Progenitor cell of endocrine pancreas (in vitro differentiated cells): ENCODE data around the gene OR8K1. TPM values are rescaled to one million over a fixed set of nuclear protein-coding genes. Genes with fewer than 3 reads are reported as not detected.
A peak's percentile ranks its signal among the peaks of the same experiment; 100 is the strongest.

ENCODE experiments used
- DNase-seq: peaks from one replicate; pipeline ENCODE4 v3.0.0; 2021; ENCODE audit warnings: low spot score; ENCODE audit not compliant: unreplicated experiment
- H3K27ac Mint-ChIP-seq: 2 replicates; pipeline ENCODE4 v1.8.0; 2021; ENCODE audit warnings: mild to moderate bottlenecking, moderate library complexity, mixed read lengths
- H3K27me3 Mint-ChIP-seq: 2 replicates; pipeline ENCODE4 v1.8.0; 2021; ENCODE audit warnings: mixed read lengths
- H3K36me3 Mint-ChIP-seq: 2 replicates; pipeline ENCODE4 v1.8.0; 2022; ENCODE audit warnings: mixed read lengths; ENCODE audit not compliant: insufficient read depth
- H3K4me1 Mint-ChIP-seq: 2 replicates; pipeline ENCODE4 v1.8.0; 2021; ENCODE audit warnings: low read depth, mixed read lengths
- H3K4me3 Mint-ChIP-seq: 2 replicates; pipeline ENCODE4 v1.8.0; 2021; ENCODE audit warnings: low read depth, mild to moderate bottlenecking, moderate library complexity, mixed read lengths
- H3K9me3 Mint-ChIP-seq: 2 replicates; pipeline ENCODE4 v1.8.0; 2021; ENCODE audit warnings: low read depth, mixed read lengths
- total RNA-seq: library from RNA; stranded (reverse); gene quantifications from 2 replicates; pipeline ENCODE4 v1.2.1, GENCODE V29; 2021
- TF ChIP-seq, protein P1 (sequence below): fragments of 200-600 bp; sonication (generic); IDR thresholded peaks from one replicate; pipeline ENCODE4 v1.5.0; 2021; ENCODE audit warnings: antibody characterized with exemption, mild to moderate bottlenecking; ENCODE audit not compliant: unreplicated experiment

OR8K1 gene
- total RNA-seq, 1 donor from 2014 or later: not detected

DNA sequence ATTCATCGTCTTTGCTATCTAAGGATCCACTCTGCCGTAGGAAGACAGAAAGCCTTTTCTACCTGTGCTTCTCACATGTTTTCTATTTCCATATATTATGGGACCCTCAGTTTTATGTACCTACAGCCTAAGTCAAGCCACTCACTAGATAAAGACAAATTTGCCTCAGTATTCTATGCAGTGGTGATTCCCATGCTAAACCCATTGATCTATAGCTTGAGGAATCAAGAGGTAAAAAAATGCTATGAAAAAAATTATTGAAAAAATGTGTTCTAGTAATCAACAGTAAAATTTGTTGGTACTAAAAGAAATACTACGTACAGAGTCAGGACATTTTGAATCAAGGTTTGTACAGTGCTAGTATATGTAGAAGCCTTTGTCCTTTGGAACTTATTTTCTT is 48.5 kb downstream of the OR8K1 start:
- Mint-ChIP-seq H3K27me3 (no peaks in the 10 kb centered on the region), H3K4me3 (no peak overlapping the region), H3K27ac (no peak overlapping the region), H3K4me1 (peaks cover 9% of the 10 kb centered on the region), H3K9me3 (no peaks in the 10 kb centered on the region), H3K36me3 (no peaks in the 10 kb centered on the region)
- no peak for DNase-seq
- TF ChIP-seq, protein P1, sequence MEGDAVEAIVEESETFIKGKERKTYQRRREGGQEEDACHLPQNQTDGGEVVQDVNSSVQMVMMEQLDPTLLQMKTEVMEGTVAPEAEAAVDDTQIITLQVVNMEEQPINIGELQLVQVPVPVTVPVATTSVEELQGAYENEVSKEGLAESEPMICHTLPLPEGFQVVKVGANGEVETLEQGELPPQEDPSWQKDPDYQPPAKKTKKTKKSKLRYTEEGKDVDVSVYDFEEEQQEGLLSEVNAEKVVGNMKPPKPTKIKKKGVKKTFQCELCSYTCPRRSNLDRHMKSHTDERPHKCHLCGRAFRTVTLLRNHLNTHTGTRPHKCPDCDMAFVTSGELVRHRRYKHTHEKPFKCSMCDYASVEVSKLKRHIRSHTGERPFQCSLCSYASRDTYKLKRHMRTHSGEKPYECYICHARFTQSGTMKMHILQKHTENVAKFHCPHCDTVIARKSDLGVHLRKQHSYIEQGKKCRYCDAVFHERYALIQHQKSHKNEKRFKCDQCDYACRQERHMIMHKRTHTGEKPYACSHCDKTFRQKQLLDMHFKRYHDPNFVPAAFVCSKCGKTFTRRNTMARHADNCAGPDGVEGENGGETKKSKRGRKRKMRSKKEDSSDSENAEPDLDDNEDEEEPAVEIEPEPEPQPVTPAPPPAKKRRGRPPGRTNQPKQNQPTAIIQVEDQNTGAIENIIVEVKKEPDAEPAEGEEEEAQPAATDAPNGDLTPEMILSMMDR: no peak

DNA sequence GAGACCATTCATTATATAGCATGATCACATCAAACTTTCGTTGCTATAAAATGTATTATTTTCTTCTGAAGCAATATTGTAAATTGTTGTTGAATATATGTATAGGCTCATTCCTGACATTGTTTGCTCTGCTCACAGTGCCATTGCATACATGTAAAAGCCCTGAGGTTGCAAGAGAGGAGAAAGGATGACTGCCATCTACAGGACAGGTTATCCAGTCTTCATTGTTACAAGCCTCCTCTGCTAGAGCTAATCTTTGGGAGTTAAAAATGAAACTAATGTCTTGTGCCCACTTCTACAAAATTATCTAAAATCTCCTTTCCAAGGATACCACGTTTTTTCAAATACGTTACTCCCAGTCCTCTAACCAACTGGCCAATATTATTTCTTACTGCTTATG is 50.2 kb downstream of the OR8K1 start:
- peaks cover 3% of the 10 kb centered on the region for H3K4me1 Mint-ChIP-seq
- H3K4me3 Mint-ChIP-seq: no peak overlapping the region
- peaks cover under 1% of the 10 kb centered on the region for H3K9me3 Mint-ChIP-seq
- no peak overlapping the region for H3K27ac Mint-ChIP-seq
- no peak for DNase-seq
- H3K36me3 Mint-ChIP-seq: no peaks in the 10 kb centered on the region
- TF ChIP-seq, protein P1: peak; percentile 15
- H3K27me3 Mint-ChIP-seq: no peaks in the 10 kb centered on the region

Other genes with a start within 250 kb of the OR8K1 start
- gene OR8H2, start 242.4 kb upstream of the OR8K1 start, total RNA-seq: not detected in 2 replicates
- gene OR8H3, start 223.7 kb upstream of the OR8K1 start, total RNA-seq: not detected in 2 replicates
- gene OR8J3, start 205.8 kb upstream of the OR8K1 start, total RNA-seq: not detected in 2 replicates
- not detected in 2 replicates for gene OR8K5, start 185.7 kb upstream of the OR8K1 start, total RNA-seq
- gene OR5J2, start 169.4 kb upstream of the OR8K1 start, total RNA-seq: not detected in 2 replicates
- not detected in 2 replicates for gene OR5T2, start 111.8 kb upstream of the OR8K1 start, total RNA-seq
- not detected in 2 replicates for gene OR5T3, start 93.8 kb upstream of the OR8K1 start, total RNA-seq
- not detected in 2 replicates for gene OR5T1, start 71.9 kb upstream of the OR8K1 start, total RNA-seq
- gene OR8H1, start 53.8 kb upstream of the OR8K1 start, total RNA-seq: not detected in 2 replicates
- gene OR8K3, start 30.9 kb upstream of the OR8K1 start, total RNA-seq: not detected in 2 replicates
- gene OR8J1, start 8.3 kb downstream of the OR8K1 start, total RNA-seq: not detected in 2 replicates
- not detected in 2 replicates for gene OR8U1, start 29.6 kb downstream of the OR8K1 start, total RNA-seq
- gene OR5AL1, start 66.7 kb downstream of the OR8K1 start, total RNA-seq: not detected in 2 replicates
- not detected in 2 replicates for gene OR5M3, start 127.3 kb downstream of the OR8K1 start, total RNA-seq
- gene OR5M8, start 145.3 kb downstream of the OR8K1 start, total RNA-seq: not detected in 2 replicates
- gene OR5M11, start 197.2 kb downstream of the OR8K1 start, total RNA-seq: not detected in 2 replicates
- not detected in 2 replicates for gene OR5M10, start 231.7 kb downstream of the OR8K1 start, total RNA-seq